H9 (cell line): Measurements from ENCODE around the gene CALN1. TPM values are rescaled to one million over a fixed set of nuclear protein-coding genes. Genes with fewer than 3 reads are reported as not detected.

Experiments
- DNase-seq: peaks from one replicate; pipeline ENCODE4 v3.0.0-alpha.2; 2017
- H2AFZ ChIP-seq: one replicate; pipeline ENCODE4 v1.6.1; 2013; ENCODE audit warnings: mild to moderate bottlenecking, low read length, control low read depth, moderate library complexity
- H2AK5ac ChIP-seq: 2 replicates; pipeline ENCODE4 v1.6.1; 2013; ENCODE audit warnings: low read length, control low read depth, mixed read lengths; ENCODE audit not compliant: insufficient read length
- H2BK120ac ChIP-seq: one replicate; pipeline ENCODE4 v1.6.1; 2013; ENCODE audit warnings: low read depth, mild to moderate bottlenecking, low read length, control low read depth, inconsistent platforms; ENCODE audit not compliant: poor library complexity, severe bottlenecking
- H2BK12ac ChIP-seq: 2 replicates; pipeline ENCODE4 v1.6.1; 2013; ENCODE audit warnings: low read length, control low read depth, mixed read lengths, low read depth; ENCODE audit not compliant: insufficient read length
- H2BK15ac ChIP-seq: 2 replicates; pipeline ENCODE4 v1.6.1; 2013; ENCODE audit warnings: low read depth, low read length, control low read depth
- H2BK20ac ChIP-seq: one replicate; pipeline ENCODE4 v1.6.1; 2013; ENCODE audit warnings: low read depth, mild to moderate bottlenecking, low read length, control low read depth, inconsistent platforms; ENCODE audit not compliant: poor library complexity, severe bottlenecking
- H2BK5ac ChIP-seq: 2 replicates; pipeline ENCODE4 v1.6.1; 2013; ENCODE audit warnings: low read length, control low read depth, mixed read lengths; ENCODE audit not compliant: insufficient read length
- H3K14ac ChIP-seq: 2 replicates; pipeline ENCODE4 v1.6.1; 2013; ENCODE audit warnings: low read length, control low read depth; ENCODE audit not compliant: insufficient read depth
- H3K18ac ChIP-seq: 2 replicates; pipeline ENCODE4 v1.6.1; 2013; ENCODE audit warnings: low read depth, mild to moderate bottlenecking, mixed read lengths, low read length, control low read depth; ENCODE audit not compliant: insufficient read length
- H3K23ac ChIP-seq: 2 replicates; pipeline ENCODE4 v1.6.1; 2013; ENCODE audit warnings: low read length, control low read depth, mixed read lengths, low read depth; ENCODE audit not compliant: insufficient read length
- H3K23me2 ChIP-seq: 2 replicates; pipeline ENCODE4 v1.6.1; 2013; ENCODE audit warnings: low read depth, mild to moderate bottlenecking, mixed read lengths, low read length, control low read depth; ENCODE audit not compliant: insufficient read length, poor library complexity, severe bottlenecking
- H3K27ac ChIP-seq: 2 replicates; pipeline ENCODE4 v1.5.1; 2013; ENCODE audit warnings: low read length, control low read depth, mixed read lengths, low read depth; ENCODE audit not compliant: insufficient read length
- H3K27me3 ChIP-seq: 2 replicates; pipeline ENCODE4 v1.6.1; 2013; ENCODE audit warnings: low read length, control low read depth, inconsistent platforms; ENCODE audit not compliant: insufficient read depth
- H3K4ac ChIP-seq: 2 replicates; pipeline ENCODE4 v1.6.1; 2013; ENCODE audit warnings: low read depth, mild to moderate bottlenecking, control low read depth, inconsistent platforms, low read length, moderate library complexity
- H3K4me1 ChIP-seq: 2 replicates; pipeline ENCODE4 v1.6.1; 2013; ENCODE audit warnings: low read length, control low read depth, inconsistent platforms; ENCODE audit not compliant: insufficient read depth
- H3K4me2 ChIP-seq: 2 replicates; pipeline ENCODE4 v1.6.1; 2013; ENCODE audit warnings: low read length, control low read depth, mixed read lengths; ENCODE audit not compliant: insufficient read length, insufficient read depth
- H3K56ac ChIP-seq: 2 replicates; pipeline ENCODE4 v1.6.1; 2013; ENCODE audit warnings: low read depth, mild to moderate bottlenecking, mixed read lengths, low read length, control low read depth; ENCODE audit not compliant: insufficient read length
- H3K79me1 ChIP-seq: 2 replicates; pipeline ENCODE4 v1.6.1; 2013; ENCODE audit warnings: low read depth, mild to moderate bottlenecking, moderate library complexity, low read length, control low read depth, inconsistent platforms; ENCODE audit not compliant: insufficient read depth, poor library complexity, severe bottlenecking
- H3K79me2 ChIP-seq: 2 replicates; pipeline ENCODE4 v1.6.1; 2013; ENCODE audit warnings: low read length, control low read depth, inconsistent platforms; ENCODE audit not compliant: insufficient read depth
- H3K9ac ChIP-seq: 2 replicates; pipeline ENCODE4 v1.6.1; 2013; ENCODE audit warnings: low read length, control low read depth, mixed read lengths; ENCODE audit not compliant: insufficient read length; ENCODE audit errors: extremely low read depth
- H3K9me3 ChIP-seq: one replicate; pipeline ENCODE4 v1.6.1; 2013; ENCODE audit warnings: low read depth, low read length, inconsistent platforms; ENCODE audit not compliant: control insufficient read depth
- H3T11ph ChIP-seq: one replicate; pipeline ENCODE4 v1.6.1; 2013; ENCODE audit warnings: mild to moderate bottlenecking, low read length, control low read depth, inconsistent platforms
- H4K20me1 ChIP-seq: one replicate; pipeline ENCODE4 v1.6.1; 2013; ENCODE audit not compliant: control insufficient read depth, insufficient read length, insufficient read depth
- H4K5ac ChIP-seq: 2 replicates; pipeline ENCODE4 v1.6.1; 2013; ENCODE audit warnings: low read depth, mild to moderate bottlenecking, mixed read lengths, low read length, control low read depth; ENCODE audit not compliant: insufficient read length
- H4K8ac ChIP-seq: replicated peaks from 2 replicates; pipeline ENCODE4 v1.6.1; 2013; ENCODE audit warnings: low read length, control low read depth, mixed read lengths, low read depth; ENCODE audit not compliant: insufficient read length
- H4K91ac ChIP-seq: 2 replicates; pipeline ENCODE4 v1.6.1; 2013; ENCODE audit warnings: low read depth, mild to moderate bottlenecking, moderate library complexity, mixed read lengths, low read length, control low read depth; ENCODE audit not compliant: insufficient read length
- H3K27ac Mint-ChIP-seq, 3 experiments: 2 replicates in 2 of 3; 3 replicates in 1 of 3; pipeline ENCODE4 v1.8.0; 2020 to 2021; ENCODE audit warnings: mixed read lengths in 3 of 3, mild to moderate bottlenecking in 1 of 3, moderate library complexity in 1 of 3
- H3K27me3 Mint-ChIP-seq: 2 replicates; pipeline ENCODE4 v1.8.0; 2021; ENCODE audit warnings: low read depth, mild to moderate bottlenecking, moderate library complexity, mixed read lengths
- H3K36me3 Mint-ChIP-seq, 3 experiments: 2 replicates in 2 of 3; 3 replicates in 1 of 3; pipeline ENCODE4 v1.8.0; 2020 to 2021; ENCODE audit warnings: low read depth in 3 of 3, mixed read lengths in 3 of 3; ENCODE audit not compliant: insufficient read depth in 1 of 3
- H3K4me1 Mint-ChIP-seq, 2 experiments: 2 replicates each; pipeline ENCODE4 v1.8.0; 2020; ENCODE audit warnings: mixed read lengths in 2 of 2
- H3K4me3 Mint-ChIP-seq, 2 experiments: 2 replicates in 1 of 2; 3 replicates in 1 of 2; pipeline ENCODE4 v1.8.0; 2020 to 2021; ENCODE audit warnings: mild to moderate bottlenecking in 2 of 2, mixed read lengths in 2 of 2, moderate library complexity in 1 of 2
- H3K9me3 Mint-ChIP-seq, 2 experiments: 2 replicates in 1 of 2; 3 replicates in 1 of 2; pipeline ENCODE4 v1.8.0; 2020; ENCODE audit warnings: mild to moderate bottlenecking in 2 of 2, mixed read lengths in 2 of 2, moderate library complexity in 1 of 2
- WGBS: extraction: QIAGEN DNeasy Blood & Tissue Kit; methylation state at CpG from one replicate; pipeline ENCODE4 v1.1.7; 2013; ENCODE audit warnings: missing lambda C conversion rate, low lambda C conversion rate, mixed read lengths; ENCODE audit not compliant: insufficient read length; ENCODE audit errors: extremely low coverage; 5-methylcytosine and 5-hydroxymethylcytosine counted together
- total RNA-seq: library from RNA; stranded (reverse); gene quantifications from 2 replicates; pipeline ENCODE4 v1.2.1, GENCODE V29; 2021
- TF ChIP-seq, protein P1 (sequence below): fragments of 200-600 bp; sonication (generic); conservative IDR thresholded peaks from 3 replicates; pipeline ENCODE4 v1.8.0; 2021; ENCODE audit warnings: antibody characterized with exemption, mild to moderate bottlenecking

CALN1 gene
- total RNA-seq, 1 experiment from 2014 or later = 2.8 TPM

DNA sequence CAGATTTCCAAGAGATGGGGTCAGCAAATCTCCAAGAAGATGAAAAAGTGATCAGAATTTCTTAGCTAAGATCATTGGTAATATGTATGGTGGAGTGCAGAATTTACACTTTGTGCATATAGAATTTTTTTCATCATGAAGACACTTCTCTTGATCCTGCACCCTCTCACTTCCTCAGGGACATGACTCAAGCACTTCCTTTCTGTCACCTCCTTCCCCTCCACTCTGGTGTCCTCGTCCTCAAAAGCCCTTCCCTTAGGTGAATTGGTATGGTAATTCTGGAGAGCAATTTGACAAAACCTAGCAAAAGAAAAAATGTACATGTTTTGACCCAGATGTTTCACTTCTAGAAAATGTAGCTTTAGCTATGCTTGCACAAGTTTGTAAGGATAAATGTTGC, 18.1 kb downstream of the CALN1 start:
- Histone ChIP-seq H3K23me2 (no peaks in the 10 kb centered on the region), H4K91ac (no peak overlapping the region), H3K27ac (no peak overlapping the region), H2BK15ac (no peak overlapping the region), H4K5ac (no peak overlapping the region), H3T11ph (no peak overlapping the region), H3K18ac (no peak overlapping the region), H2BK20ac (no peak overlapping the region), H3K27me3 (no peaks in the 10 kb centered on the region), H3K4ac (no peak overlapping the region), H3K9ac (no peak overlapping the region), H2AK5ac (no peak overlapping the region), H3K79me2 (no peaks in the 10 kb centered on the region), H3K56ac (no peak overlapping the region), H2BK5ac (no peak overlapping the region), H4K8ac (no peak overlapping the region), H3K79me1 (no peaks in the 10 kb centered on the region), H3K9me3 (no peaks in the 10 kb centered on the region), H2BK12ac (no peak overlapping the region), H4K20me1 (no peaks in the 10 kb centered on the region), H3K23ac (no peak overlapping the region), H3K4me1 (no peaks in the 10 kb centered on the region), H2BK120ac (no peak overlapping the region), H3K4me2 (no peak overlapping the region), H3K14ac (no peak overlapping the region), H2AFZ (no peak overlapping the region)
- Mint-ChIP-seq H3K9me3 (no peaks in the 10 kb centered on the region; a peak in 2 of 5 replicates), H3K27ac (no peak overlapping the region), H3K27me3 (peaks cover 1% of the 10 kb centered on the region), H3K4me3 (no peak overlapping the region), H3K36me3 (no peaks in the 10 kb centered on the region), H3K4me1 (peaks cover 2 to 4% of the 10 kb centered on the region in 2 experiments)
- no CpG with 5 or more reads among the region's 1 CpG for WGBS
- no peak for DNase-seq
- TF ChIP-seq, protein P1, sequence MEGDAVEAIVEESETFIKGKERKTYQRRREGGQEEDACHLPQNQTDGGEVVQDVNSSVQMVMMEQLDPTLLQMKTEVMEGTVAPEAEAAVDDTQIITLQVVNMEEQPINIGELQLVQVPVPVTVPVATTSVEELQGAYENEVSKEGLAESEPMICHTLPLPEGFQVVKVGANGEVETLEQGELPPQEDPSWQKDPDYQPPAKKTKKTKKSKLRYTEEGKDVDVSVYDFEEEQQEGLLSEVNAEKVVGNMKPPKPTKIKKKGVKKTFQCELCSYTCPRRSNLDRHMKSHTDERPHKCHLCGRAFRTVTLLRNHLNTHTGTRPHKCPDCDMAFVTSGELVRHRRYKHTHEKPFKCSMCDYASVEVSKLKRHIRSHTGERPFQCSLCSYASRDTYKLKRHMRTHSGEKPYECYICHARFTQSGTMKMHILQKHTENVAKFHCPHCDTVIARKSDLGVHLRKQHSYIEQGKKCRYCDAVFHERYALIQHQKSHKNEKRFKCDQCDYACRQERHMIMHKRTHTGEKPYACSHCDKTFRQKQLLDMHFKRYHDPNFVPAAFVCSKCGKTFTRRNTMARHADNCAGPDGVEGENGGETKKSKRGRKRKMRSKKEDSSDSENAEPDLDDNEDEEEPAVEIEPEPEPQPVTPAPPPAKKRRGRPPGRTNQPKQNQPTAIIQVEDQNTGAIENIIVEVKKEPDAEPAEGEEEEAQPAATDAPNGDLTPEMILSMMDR = no peak
